Neural cell (in vitro differentiated cells): ENCODE measurements around the gene RIBC2. TPM values are rescaled to one million over a fixed set of nuclear protein-coding genes. Genes with fewer than 3 reads are reported as not detected.
A peak's percentile ranks its signal among the peaks of the same experiment; 100 is the strongest.
"Not testable (repeated sequence)": the region's sequence is repeated elsewhere in the genome, so short reads cannot be mapped to it uniquely, and the experiment has no call there.

Experiments used
- H2AFZ ChIP-seq: fragments of 200-600, 300-800 bp; sonication (generic), shearing (Covaris generic); 2 replicates; pipeline ENCODE4 v1.6.0; 2014; ENCODE audit warnings: low read depth, mild to moderate bottlenecking, antibody characterized with exemption, low read length, moderate library complexity
- H3F3A ChIP-seq: fragments of 200-600 bp; shearing (Covaris generic); 2 replicates; pipeline ENCODE4 v1.6.1; 2016; ENCODE audit warnings: mild to moderate bottlenecking, moderate library complexity, mixed read lengths, antibody characterized with exemption, low read length; ENCODE audit not compliant: insufficient read depth, poor library complexity, severe bottlenecking
- H3K27ac ChIP-seq: fragments of 200-600, 300-800 bp; sonication (generic), shearing (Covaris generic); 2 replicates; pipeline ENCODE4 v1.5.1; 2014; ENCODE audit warnings: mild to moderate bottlenecking, low read length, moderate library complexity
- H3K27me3 ChIP-seq: fragments of 300-800, 200-600 bp; sonication (generic), shearing (Covaris generic); 2 replicates; pipeline ENCODE4 v1.6.0; 2014; ENCODE audit warnings: mild to moderate bottlenecking, low read depth, low read length, moderate library complexity; ENCODE audit not compliant: insufficient read depth
- H3K36me3 ChIP-seq: fragments of 300-800, 200-600 bp; sonication (generic), shearing (Covaris generic); 2 replicates; pipeline ENCODE4 v1.5.1; 2014; ENCODE audit warnings: mild to moderate bottlenecking, antibody characterized with exemption, low read length, moderate library complexity; ENCODE audit not compliant: insufficient read depth
- H3K4me2 ChIP-seq: fragments of 300-800, 200-600 bp; sonication (generic), shearing (Covaris generic); 2 replicates; pipeline ENCODE4 v1.6.0; 2014; ENCODE audit warnings: mild to moderate bottlenecking, low read length
- H3K4me3 ChIP-seq: fragments of 300-800, 200-600 bp; sonication (generic), shearing (Covaris generic); 2 replicates; pipeline ENCODE4 v1.5.1; 2014; ENCODE audit warnings: mild to moderate bottlenecking, low read length, moderate library complexity
- H3K79me2 ChIP-seq: fragments of 200-600 bp; shearing (Covaris generic); replicated peaks from 2 replicates; pipeline ENCODE4 v1.6.0; 2014; ENCODE audit warnings: mild to moderate bottlenecking, low read length, moderate library complexity; ENCODE audit not compliant: insufficient read depth
- H3K9ac ChIP-seq: fragments of 300-800, 200-600 bp; sonication (generic), shearing (Covaris generic); 2 replicates; pipeline ENCODE4 v1.6.1; 2016; ENCODE audit warnings: mild to moderate bottlenecking, low read length, mixed read lengths
- H3K9me2 ChIP-seq: fragments of 200-600 bp; shearing (Covaris generic); 2 replicates; pipeline ENCODE4 v1.6.1; 2016; ENCODE audit warnings: mild to moderate bottlenecking, low read length, mixed read lengths; ENCODE audit not compliant: insufficient read depth
- H3K9me3 ChIP-seq: fragments of 200-600, 300-800 bp; sonication (generic), shearing (Covaris generic); 2 replicates; pipeline ENCODE4 v1.6.1; 2016; ENCODE audit warnings: mild to moderate bottlenecking, mixed run types, low read length, moderate library complexity, mixed read lengths
- H4K20me1 ChIP-seq: fragments of 200-600 bp; shearing (Covaris generic); 2 replicates; pipeline ENCODE4 v1.6.1; 2016; ENCODE audit warnings: mild to moderate bottlenecking, mixed run types; ENCODE audit not compliant: insufficient read depth
- CTCF ChIP-seq: fragments of 450-650 bp; IDR thresholded peaks from 2 replicates; pipeline ENCODE4 v1.5.1; 2014; ENCODE audit warnings: antibody characterized with exemption, mild to moderate bottlenecking, moderate library complexity; ENCODE audit not compliant: poor library complexity, severe bottlenecking
- EP300 ChIP-seq: fragments of 450-650 bp; conservative IDR thresholded peaks from 2 replicates; pipeline ENCODE4 v1.6.1; 2014; ENCODE audit warnings: antibody characterized with exemption, mild to moderate bottlenecking, moderate library complexity; ENCODE audit not compliant: poor library complexity, severe bottlenecking
- EZH2 ChIP-seq: fragments of 200-600, 300-800 bp; shearing (Covaris generic), sonication (generic); IDR thresholded peaks from 2 replicates; pipeline ENCODE4 v1.6.1; 2014; ENCODE audit warnings: antibody characterized with exemption, low read length, borderline replicate concordance, mild to moderate bottlenecking; ENCODE audit not compliant: insufficient read depth, poor library complexity, severe bottlenecking
- MXI1 ChIP-seq: fragments of 450-650 bp; conservative IDR thresholded peaks from 2 replicates; pipeline ENCODE4 v1.6.1; 2014; ENCODE audit warnings: antibody characterized with exemption, mild to moderate bottlenecking; ENCODE audit not compliant: poor library complexity, severe bottlenecking
- POLR2AphosphoS5 ChIP-seq: IDR thresholded peaks from 2 replicates; pipeline ENCODE4 v1.6.1; 2012
- RAD21 ChIP-seq: fragments of 450-650 bp; conservative IDR thresholded peaks from 2 replicates; pipeline ENCODE4 v1.6.1; 2014; ENCODE audit warnings: antibody characterized with exemption, mild to moderate bottlenecking, moderate library complexity
- REST ChIP-seq: IDR thresholded peaks from 2 replicates; pipeline ENCODE4 v1.6.1; 2012; ENCODE audit warnings: borderline replicate concordance
- SMC3 ChIP-seq: fragments of 450-650 bp; conservative IDR thresholded peaks from 2 replicates; pipeline ENCODE4 v1.6.1; 2014; ENCODE audit warnings: antibody characterized with exemption, mild to moderate bottlenecking, moderate library complexity; ENCODE audit not compliant: poor library complexity
- TAF1 ChIP-seq: IDR thresholded peaks from 2 replicates; pipeline ENCODE4 v1.6.1; 2012; ENCODE audit warnings: low read depth
- polyA plus RNA-seq: library from polyadenylated mRNA; depleted of rRNA; stranded (reverse); fragments of >200 nt; gene quantifications from 2 replicates; pipeline ENCODE4 v1.2.3, GENCODE V29; 2014

The RIBC2 gene
- polyA plus RNA-seq, 1 donor from 2014 or later: not detected

GRCh38 chr22:45435544-45436139 is 22.1 kb downstream of the RIBC2 start:
- Histone ChIP-seq H3K9me2 (no peaks in the 10 kb centered on the region), H3K4me3 (no peak overlapping the region), H3K36me3 (no peaks in the 10 kb centered on the region), H3K9ac (no peak overlapping the region), H2AFZ (no peak overlapping the region), H3K4me2 (no peak overlapping the region), H3F3A (no peaks in the 10 kb centered on the region), H3K27ac (no peak overlapping the region), H4K20me1 (no peaks in the 10 kb centered on the region), H3K27me3 (no peaks in the 10 kb centered on the region), H3K9me3 (no peaks in the 10 kb centered on the region), H3K79me2 (no peaks in the 10 kb centered on the region)
- TF ChIP-seq SMC3 (peak; percentile 95), CTCF (peak; percentile 93), EP300 (no peak), REST (no peak), TAF1 (no peak), POLR2AphosphoS5 (no peak), EZH2 (no peak), RAD21 (peak; percentile 84), MXI1 (peak; percentile 42)

GRCh38 chr22:45436871-45437517 is 23.5 kb downstream of the RIBC2 start:
- not testable (repeated sequence) for H3K36me3 ChIP-seq, H3K79me2 ChIP-seq, H3K9me3 ChIP-seq, H2AFZ ChIP-seq, H3F3A ChIP-seq, H3K4me3 ChIP-seq, H3K9ac ChIP-seq, H3K27me3 ChIP-seq, H3K4me2 ChIP-seq, H3K9me2 ChIP-seq, H4K20me1 ChIP-seq, H3K27ac ChIP-seq

- no peaks in the 10 kb centered on the region for H3K9me3 ChIP-seq
- H3K4me3 ChIP-seq: no peak overlapping the region
- no peak overlapping the region for H3K9ac ChIP-seq
- no peaks in the 10 kb centered on the region for H3K36me3 ChIP-seq
- H3K79me2 ChIP-seq: no peaks in the 10 kb centered on the region
- H3K4me2 ChIP-seq: no peak overlapping the region
- H3K27me3 ChIP-seq: no peaks in the 10 kb centered on the region
- H3K9me2 ChIP-seq: no peaks in the 10 kb centered on the region
- TF ChIP-seq RAD21 (no peak), EZH2 (no peak), REST (no peak), POLR2AphosphoS5 (no peak), SMC3 (no peak), TAF1 (no peak), CTCF (no peak), EP300 (no peak), MXI1 (no peak)
- H4K20me1 ChIP-seq: no peaks in the 10 kb centered on the region
- no peaks in the 10 kb centered on the region for H3F3A ChIP-seq
- no peak overlapping the region for H2AFZ ChIP-seq
- no peak overlapping the region for H3K27ac ChIP-seq
Observed at GRCh38 chr22:45438336-45438735, 24.8 kb downstream of the RIBC2 start.
